A549 (cell line): ENCODE measurements around the gene GABRR1.

Source experiments
- CHD2 ChIP-seq: fragments of 150-350 bp; IDR thresholded peaks from 2 replicates; pipeline ENCODE4 v1.6.1; 2014; ENCODE audit warnings: low read length; ENCODE audit not compliant: partially characterized antibody
- HOXB13 ChIP-seq: fragments of 250-450 bp; sonication (Bioruptor Pico); IDR thresholded peaks from 2 replicates; pipeline ENCODE4 v1.5.0; 2020; ENCODE audit warnings: low read depth, mild to moderate bottlenecking, moderate library complexity
- SREBF2 ChIP-seq: fragments of 450-650 bp; IDR thresholded peaks from 2 replicates; pipeline ENCODE4 v1.6.1; 2014; ENCODE audit warnings: mild to moderate bottlenecking, moderate library complexity
- TF ChIP-seq, protein P1 (sequence below): fragments of >200 bp; sonication (Bioruptor Twin); formaldehyde crosslinking; IDR thresholded peaks from 3 replicates; pipeline ENCODE4 v1.5.1; 2016
- TF ChIP-seq, protein P2 (sequence below): IDR thresholded peaks from 2 replicates; pipeline ENCODE4 v1.6.1; 2012

DNA sequence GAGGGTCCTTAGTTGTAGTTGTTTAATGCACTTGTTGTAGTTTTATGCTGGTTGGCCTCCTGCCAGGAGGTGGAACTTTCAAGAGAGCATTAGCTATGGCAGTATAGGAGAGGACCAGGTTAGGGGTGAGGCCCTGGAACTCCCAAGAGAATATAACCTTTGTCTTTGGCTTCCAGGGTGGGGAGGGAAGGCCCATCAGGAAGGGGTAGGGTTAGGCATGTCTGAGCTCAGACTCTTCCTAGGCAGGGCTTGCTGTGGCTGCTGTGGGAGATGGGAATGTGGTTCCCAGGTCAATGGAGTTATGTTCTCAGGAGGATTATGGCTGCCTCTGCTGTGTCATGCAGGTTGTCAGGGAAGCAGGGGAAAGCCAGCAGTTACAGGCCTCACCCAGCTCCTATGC is 20.0 kb upstream of the GABRR1 start:
- TF ChIP-seq CHD2 (no peak), SREBF2 (no peak), HOXB13 (no peak)
- TF ChIP-seq, protein P1, sequence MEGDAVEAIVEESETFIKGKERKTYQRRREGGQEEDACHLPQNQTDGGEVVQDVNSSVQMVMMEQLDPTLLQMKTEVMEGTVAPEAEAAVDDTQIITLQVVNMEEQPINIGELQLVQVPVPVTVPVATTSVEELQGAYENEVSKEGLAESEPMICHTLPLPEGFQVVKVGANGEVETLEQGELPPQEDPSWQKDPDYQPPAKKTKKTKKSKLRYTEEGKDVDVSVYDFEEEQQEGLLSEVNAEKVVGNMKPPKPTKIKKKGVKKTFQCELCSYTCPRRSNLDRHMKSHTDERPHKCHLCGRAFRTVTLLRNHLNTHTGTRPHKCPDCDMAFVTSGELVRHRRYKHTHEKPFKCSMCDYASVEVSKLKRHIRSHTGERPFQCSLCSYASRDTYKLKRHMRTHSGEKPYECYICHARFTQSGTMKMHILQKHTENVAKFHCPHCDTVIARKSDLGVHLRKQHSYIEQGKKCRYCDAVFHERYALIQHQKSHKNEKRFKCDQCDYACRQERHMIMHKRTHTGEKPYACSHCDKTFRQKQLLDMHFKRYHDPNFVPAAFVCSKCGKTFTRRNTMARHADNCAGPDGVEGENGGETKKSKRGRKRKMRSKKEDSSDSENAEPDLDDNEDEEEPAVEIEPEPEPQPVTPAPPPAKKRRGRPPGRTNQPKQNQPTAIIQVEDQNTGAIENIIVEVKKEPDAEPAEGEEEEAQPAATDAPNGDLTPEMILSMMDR = no peak
- TF ChIP-seq, protein P2, sequence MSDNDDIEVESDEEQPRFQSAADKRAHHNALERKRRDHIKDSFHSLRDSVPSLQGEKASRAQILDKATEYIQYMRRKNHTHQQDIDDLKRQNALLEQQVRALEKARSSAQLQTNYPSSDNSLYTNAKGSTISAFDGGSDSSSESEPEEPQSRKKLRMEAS = no peak
